ENCODE results near the gene FNDC4. TPM values are rescaled to one million over a fixed set of nuclear protein-coding genes. Genes with fewer than 3 reads are reported as not detected.

The FNDC4 gene
- total and polyA plus RNA-seq, 2 experiments from 2014 or later, result 43.4 to 53.4 TPM

GRCh38 chr2:27497288-27497627 is 2.3 kb upstream of the FNDC4 start:
- no peak overlapping the region for H3K4me3 ChIP-seq
- DNase-seq (ENCODE audit: low read depth in 1 of 2, low spot score in 1 of 2), result no peak
- H3K4me1 ChIP-seq (ENCODE audit: low read depth), result no peaks in the 10 kb centered on the region
- H3K9me3 ChIP-seq (ENCODE audit: low read depth), result no peaks in the 10 kb centered on the region
- TF ChIP-seq CTCF (IDR thresholded peaks at IDR 0.05; ENCODE audit: low read depth, low read length), result no peak
- H3K27me3 ChIP-seq, result peaks cover 21% of the 10 kb centered on the region
- no peaks in the 10 kb centered on the region for H3K36me3 ChIP-seq
- H3K27ac ChIP-seq, result no peak overlapping the region

GRCh38 chr2:27496357-27497287 is 1.6 kb upstream of the FNDC4 start, which contains the start of gene GCKR:
Gene GCKR (plus strand): TSS chr2:27496839. CDS start chr2:27496905, 66 bp downstream.
- peak in 1 of 2 donors; percentile 36 for DNase-seq (ENCODE audit: low read depth in 1 of 2, low spot score in 1 of 2)
- Histone ChIP-seq H3K27me3 (peaks cover 21% of the 10 kb centered on the region), H3K36me3 (no peaks in the 10 kb centered on the region), H3K4me1 (ENCODE audit: low read depth) (no peaks in the 10 kb centered on the region), H3K27ac (no peak within 1 kb of the TSS), H3K9me3 (ENCODE audit: low read depth) (no peaks in the 10 kb centered on the region), H3K4me3 (no peak within 1 kb of the TSS)
- no peak for TF ChIP-seq CTCF (IDR thresholded peaks at IDR 0.05; ENCODE audit: low read depth, low read length)

GRCh38 chr2:27495840-27496356 is 898 bp upstream of the FNDC4 start:
- H3K36me3 ChIP-seq, result no peaks in the 10 kb centered on the region
- H3K4me1 ChIP-seq (ENCODE audit: low read depth), result no peaks in the 10 kb centered on the region
- DNase-seq (ENCODE audit: low read depth in 1 of 2, low spot score in 1 of 2), result no peak
- no peaks in the 10 kb centered on the region for H3K9me3 ChIP-seq (ENCODE audit: low read depth)
- H3K27ac ChIP-seq, result no peak overlapping the region
- no peak overlapping the region for H3K4me3 ChIP-seq
- peaks cover 21% of the 10 kb centered on the region for H3K27me3 ChIP-seq
- TF ChIP-seq CTCF (IDR thresholded peaks at IDR 0.05; ENCODE audit: low read depth, low read length), result no peak

- peak; percentile 10 to 80 for DNase-seq (ENCODE audit: low read depth in 1 of 2, low spot score in 1 of 2)
- no peak overlapping the region for H3K27ac ChIP-seq
- no peaks in the 10 kb centered on the region for H3K4me1 ChIP-seq (ENCODE audit: low read depth)
- H3K4me3 ChIP-seq, result peak overlapping the region; percentile 56
- no peak for TF ChIP-seq CTCF (IDR thresholded peaks at IDR 0.05; ENCODE audit: low read depth, low read length)
- no peaks in the 10 kb centered on the region for H3K9me3 ChIP-seq (ENCODE audit: low read depth)
- peaks cover 20% of the 10 kb centered on the region for H3K27me3 ChIP-seq
- no peaks in the 10 kb centered on the region for H3K36me3 ChIP-seq
These were observed 586 bp downstream of the FNDC4 start for GRCh38 chr2:27494284-27494943.

GRCh38 chr2:27493948-27494283 is 1.1 kb downstream of the FNDC4 start:
- Histone ChIP-seq H3K36me3 (no peaks in the 10 kb centered on the region), H3K9me3 (ENCODE audit: low read depth) (no peaks in the 10 kb centered on the region), H3K27me3 (peaks cover 16% of the 10 kb centered on the region), H3K27ac (no peak overlapping the region), H3K4me1 (ENCODE audit: low read depth) (no peaks in the 10 kb centered on the region), H3K4me3 (no peak overlapping the region)
- no peak for TF ChIP-seq CTCF (IDR thresholded peaks at IDR 0.05; ENCODE audit: low read depth, low read length)
- no peak for DNase-seq (ENCODE audit: low read depth in 1 of 2, low spot score in 1 of 2)

All from cardiac muscle cell (in vitro differentiated cells and primary cell).